A673 (cell line): Measurements from ENCODE around the gene BRWD1. TPM values are rescaled to one million over a fixed set of nuclear protein-coding genes. Genes with fewer than 3 reads are reported as not detected.

Experiments used
- BruUV-seq: library from RNA; stranded (reverse); fragments of 400-500 nt; replicated peaks from 2 replicates; lab custom pipeline; 2021; lab: Mats Ljungman, UMichigan
- CTCF ChIA-PET: fragments of 300-600 bp; sonication (Branson Sonifier 250); formaldehyde crosslinking; loops from one replicate; lab custom pipeline; 2022; ENCODE audit warnings: antibody characterized with exemption; lab: Charles Lee
- POLR2A ChIA-PET: fragments of 300-600 bp; sonication (Branson Sonifier 250); formaldehyde crosslinking; loops from one replicate; lab custom pipeline; 2022; ENCODE audit warnings: antibody characterized with exemption; ENCODE audit not compliant: low non-redundant PET; lab: Charles Lee
- DNase-seq: peaks from one replicate; pipeline ENCODE4 v3.0.0-alpha.2; 2015; ENCODE audit warnings: low spot score
- H3K27ac ChIP-seq: fragments of 200-600 bp; sonication (generic); 2 replicates; pipeline ENCODE4 v1.5.1; 2016; ENCODE audit warnings: mixed run types, low read depth, mild to moderate bottlenecking, mixed read lengths, antibody characterized with exemption, low read length; ENCODE audit not compliant: poor library complexity, severe bottlenecking
- H3K27me3 ChIP-seq: fragments of 200-600 bp; sonication (generic); replicated peaks from 2 replicates; pipeline ENCODE4 v1.6.1; 2017; ENCODE audit warnings: mixed run types, low read depth, mild to moderate bottlenecking, mixed read lengths, antibody characterized with exemption, low read length; ENCODE audit not compliant: insufficient read depth, poor library complexity
- H3K36me3 ChIP-seq: fragments of 200-600 bp; sonication (generic); 2 replicates; pipeline ENCODE4 v1.6.1; 2016; ENCODE audit warnings: mixed run types, mild to moderate bottlenecking, mixed read lengths, antibody characterized with exemption, low read length; ENCODE audit not compliant: insufficient read depth, poor library complexity, severe bottlenecking
- H3K4me1 ChIP-seq: fragments of 200-600 bp; sonication (generic); 2 replicates; pipeline ENCODE4 v1.6.1; 2017; ENCODE audit warnings: mixed run types, mild to moderate bottlenecking, mixed read lengths, antibody characterized with exemption, low read length; ENCODE audit not compliant: insufficient read depth, poor library complexity, severe bottlenecking
- H3K4me3 ChIP-seq: fragments of 200-600 bp; sonication (generic); 2 replicates; pipeline ENCODE4 v1.5.1; 2016; ENCODE audit warnings: low read depth, mixed run types, mild to moderate bottlenecking, mixed read lengths, low read length; ENCODE audit not compliant: poor library complexity, severe bottlenecking
- H3K9me3 ChIP-seq: fragments of 200-600 bp; sonication (generic); 2 replicates; pipeline ENCODE4 v1.6.1; 2016; ENCODE audit warnings: mixed run types, low read depth, mild to moderate bottlenecking, mixed read lengths, antibody characterized with exemption, low read length; ENCODE audit not compliant: poor library complexity, severe bottlenecking
- EZH2 ChIP-seq: fragments of 200-600 bp; sonication (generic); IDR thresholded peaks from 2 replicates; pipeline ENCODE4 v1.6.1; 2017; ENCODE audit warnings: borderline replicate concordance, low read depth, mild to moderate bottlenecking, mixed read lengths, antibody characterized with exemption, low read length; ENCODE audit not compliant: poor library complexity, severe bottlenecking
- intact Hi-C: fragments of 100-400 bp; cut with micrococcal nuclease; formaldehyde crosslinking; loops from one replicate; pipeline ENCODE4 v1.10.0; 2022; ENCODE audit not compliant: unreplicated experiment
- total RNA-seq: library from RNA; stranded (reverse); gene quantifications from 2 replicates; pipeline ENCODE4 v1.2.3, GENCODE V29; 2021
- TF ChIP-seq, protein P1 (sequence below): fragments of 300-800, 200-600 bp; sonication (generic); conservative IDR thresholded peaks from 2 replicates; pipeline ENCODE4 v1.5.1; 2017; ENCODE audit warnings: low read depth, mild to moderate bottlenecking, antibody characterized with exemption, low read length, moderate library complexity, mixed read lengths

The BRWD1 gene
- total RNA-seq, 1 experiment from 2014 or later = 27.6 TPM

DNA sequence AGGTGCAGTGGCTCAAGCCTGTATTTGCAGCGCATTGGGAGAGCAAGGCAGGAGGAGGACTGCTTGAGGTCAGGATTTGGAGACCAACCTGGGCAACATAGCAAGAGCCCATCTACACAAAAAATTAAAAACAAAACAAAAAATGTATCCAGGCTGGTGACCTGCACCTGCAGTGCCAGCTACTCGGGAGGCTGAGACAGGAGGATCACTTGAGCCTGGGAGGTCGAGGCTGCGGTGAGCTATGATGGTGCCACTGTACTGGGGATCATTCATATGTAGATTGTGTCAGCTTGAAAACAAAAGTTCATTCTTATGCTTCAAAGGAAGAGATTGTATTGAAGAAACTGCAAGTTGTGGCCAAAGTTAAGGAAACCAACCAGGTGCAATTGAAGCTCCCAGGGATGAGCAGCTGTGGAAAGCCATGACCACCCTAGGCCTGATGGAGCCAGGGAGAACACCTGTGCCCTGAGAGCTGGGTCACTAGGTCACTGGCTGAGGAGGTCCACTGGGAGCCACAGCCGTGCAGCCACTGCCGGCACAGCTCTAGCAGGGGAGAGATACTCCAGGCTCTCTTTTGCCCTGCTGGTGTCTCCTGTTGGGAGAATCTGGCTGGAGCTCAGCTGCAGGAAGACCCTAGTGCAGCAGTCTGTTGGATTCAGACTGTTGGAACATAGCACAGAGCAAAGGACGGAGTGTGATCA lies 13.3 kb upstream of the BRWD1 start:
- no peak overlapping the region for H3K27ac ChIP-seq
- H3K36me3 ChIP-seq = no peaks in the 10 kb centered on the region
- H3K4me3 ChIP-seq = no peak overlapping the region
- CTCF ChIA-PET = no interaction called here
- TF ChIP-seq, protein P1, sequence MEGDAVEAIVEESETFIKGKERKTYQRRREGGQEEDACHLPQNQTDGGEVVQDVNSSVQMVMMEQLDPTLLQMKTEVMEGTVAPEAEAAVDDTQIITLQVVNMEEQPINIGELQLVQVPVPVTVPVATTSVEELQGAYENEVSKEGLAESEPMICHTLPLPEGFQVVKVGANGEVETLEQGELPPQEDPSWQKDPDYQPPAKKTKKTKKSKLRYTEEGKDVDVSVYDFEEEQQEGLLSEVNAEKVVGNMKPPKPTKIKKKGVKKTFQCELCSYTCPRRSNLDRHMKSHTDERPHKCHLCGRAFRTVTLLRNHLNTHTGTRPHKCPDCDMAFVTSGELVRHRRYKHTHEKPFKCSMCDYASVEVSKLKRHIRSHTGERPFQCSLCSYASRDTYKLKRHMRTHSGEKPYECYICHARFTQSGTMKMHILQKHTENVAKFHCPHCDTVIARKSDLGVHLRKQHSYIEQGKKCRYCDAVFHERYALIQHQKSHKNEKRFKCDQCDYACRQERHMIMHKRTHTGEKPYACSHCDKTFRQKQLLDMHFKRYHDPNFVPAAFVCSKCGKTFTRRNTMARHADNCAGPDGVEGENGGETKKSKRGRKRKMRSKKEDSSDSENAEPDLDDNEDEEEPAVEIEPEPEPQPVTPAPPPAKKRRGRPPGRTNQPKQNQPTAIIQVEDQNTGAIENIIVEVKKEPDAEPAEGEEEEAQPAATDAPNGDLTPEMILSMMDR = no peak
- TF ChIP-seq EZH2 = no peak
- intact Hi-C loops = no loop called here
- no peaks in the 10 kb centered on the region for H3K4me1 ChIP-seq
- POLR2A ChIA-PET = no interaction called here
- H3K9me3 ChIP-seq = no peaks in the 10 kb centered on the region
- DNase-seq = no peak
- no TSS peak for BruUV-seq
- H3K27me3 ChIP-seq = no peaks in the 10 kb centered on the region

DNA sequence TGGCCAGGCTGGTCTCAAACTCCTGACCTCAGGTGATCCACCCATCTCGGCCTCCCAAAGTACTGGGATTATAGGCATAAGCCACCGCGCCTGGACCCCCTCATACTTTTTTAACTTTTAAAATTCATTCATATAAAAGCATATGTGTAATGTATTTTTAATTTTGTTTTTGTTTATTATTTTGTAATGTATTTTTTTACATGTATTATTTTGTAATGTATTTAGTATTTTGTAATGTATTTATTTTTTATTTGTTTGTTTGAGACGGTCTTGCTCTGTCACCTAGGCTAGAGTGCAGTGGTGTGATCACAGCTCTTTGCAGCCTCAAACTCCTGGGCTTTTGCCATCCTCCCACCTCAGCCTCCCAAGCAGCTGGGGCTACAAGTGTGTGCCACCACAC lies 12.0 kb upstream of the BRWD1 start:
- no peaks in the 10 kb centered on the region for H3K9me3 ChIP-seq
- no peak overlapping the region for H3K27ac ChIP-seq
- TF ChIP-seq EZH2 = no peak
- TF ChIP-seq, protein P1 = no peak
- H3K27me3 ChIP-seq = no peaks in the 10 kb centered on the region
- DNase-seq = no peak
- no peak overlapping the region for H3K4me3 ChIP-seq
- ChIA-PET CTCF (no interaction called here), POLR2A (no interaction called here)
- H3K36me3 ChIP-seq = no peaks in the 10 kb centered on the region
- H3K4me1 ChIP-seq = no peaks in the 10 kb centered on the region
- no TSS peak for BruUV-seq
- intact Hi-C loops = no loop called here

DNA sequence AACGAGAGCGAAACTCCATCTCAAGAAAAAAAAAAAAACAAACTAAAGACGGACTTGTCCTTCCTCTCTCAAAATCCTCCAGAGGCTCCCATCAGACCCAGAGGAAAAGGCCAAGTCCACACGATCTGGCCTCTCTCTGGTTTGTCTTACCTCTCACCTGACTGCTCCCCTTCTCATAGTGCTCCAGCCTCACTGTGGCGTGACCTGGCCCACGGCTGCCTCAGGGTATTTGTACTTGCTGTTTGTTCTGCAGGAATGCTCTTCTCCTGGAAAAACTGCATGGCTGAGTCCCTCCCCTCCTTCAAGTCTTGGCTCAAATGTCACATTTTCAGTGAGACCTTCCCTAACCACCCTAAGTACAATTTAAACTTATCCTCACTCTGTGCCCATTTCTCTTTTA lies 8.0 kb upstream of the BRWD1 start:
- no TSS peak for BruUV-seq
- H3K27ac ChIP-seq = no peak overlapping the region
- no peaks in the 10 kb centered on the region for H3K9me3 ChIP-seq
- DNase-seq = no peak
- no peaks in the 10 kb centered on the region for H3K27me3 ChIP-seq
- no peaks in the 10 kb centered on the region for H3K4me1 ChIP-seq
- no peak overlapping the region for H3K4me3 ChIP-seq
- TF ChIP-seq EZH2 = no peak
- TF ChIP-seq, protein P1 = no peak
- H3K36me3 ChIP-seq = no peaks in the 10 kb centered on the region
- POLR2A ChIA-PET = no interaction called here
- intact Hi-C loops = no loop called here
- CTCF ChIA-PET = no interaction called here
